ENCODE measurements around the gene PDGFRA. TPM values are rescaled to one million over a fixed set of nuclear protein-coding genes. Genes with fewer than 3 reads are reported as not detected.

Gene PDGFRA
- polyA plus RNA-seq, 1 donor from 2014 or later, result 0.43 TPM

- TF ChIP-seq RAD21 (conservative IDR thresholded peaks at IDR 0.05) (no peak), POLR2AphosphoS5 (IDR thresholded peaks at IDR 0.05) (no peak), EZH2 (IDR thresholded peaks at IDR 0.05; ENCODE audit: borderline replicate concordance, insufficient read depth, low read length, poor library complexity, severe bottlenecking) (no peak), TAF1 (IDR thresholded peaks at IDR 0.05; ENCODE audit: low read depth) (no peak), EP300 (conservative IDR thresholded peaks at IDR 0.05; ENCODE audit: poor library complexity, severe bottlenecking) (no peak), MXI1 (conservative IDR thresholded peaks at IDR 0.05; ENCODE audit: poor library complexity, severe bottlenecking) (no peak), REST (IDR thresholded peaks at IDR 0.05; ENCODE audit: borderline replicate concordance) (no peak), SMC3 (conservative IDR thresholded peaks at IDR 0.05; ENCODE audit: poor library complexity) (no peak)
- TF ChIP-seq, protein P1, sequence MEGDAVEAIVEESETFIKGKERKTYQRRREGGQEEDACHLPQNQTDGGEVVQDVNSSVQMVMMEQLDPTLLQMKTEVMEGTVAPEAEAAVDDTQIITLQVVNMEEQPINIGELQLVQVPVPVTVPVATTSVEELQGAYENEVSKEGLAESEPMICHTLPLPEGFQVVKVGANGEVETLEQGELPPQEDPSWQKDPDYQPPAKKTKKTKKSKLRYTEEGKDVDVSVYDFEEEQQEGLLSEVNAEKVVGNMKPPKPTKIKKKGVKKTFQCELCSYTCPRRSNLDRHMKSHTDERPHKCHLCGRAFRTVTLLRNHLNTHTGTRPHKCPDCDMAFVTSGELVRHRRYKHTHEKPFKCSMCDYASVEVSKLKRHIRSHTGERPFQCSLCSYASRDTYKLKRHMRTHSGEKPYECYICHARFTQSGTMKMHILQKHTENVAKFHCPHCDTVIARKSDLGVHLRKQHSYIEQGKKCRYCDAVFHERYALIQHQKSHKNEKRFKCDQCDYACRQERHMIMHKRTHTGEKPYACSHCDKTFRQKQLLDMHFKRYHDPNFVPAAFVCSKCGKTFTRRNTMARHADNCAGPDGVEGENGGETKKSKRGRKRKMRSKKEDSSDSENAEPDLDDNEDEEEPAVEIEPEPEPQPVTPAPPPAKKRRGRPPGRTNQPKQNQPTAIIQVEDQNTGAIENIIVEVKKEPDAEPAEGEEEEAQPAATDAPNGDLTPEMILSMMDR (IDR thresholded peaks at IDR 0.05; ENCODE audit: poor library complexity, severe bottlenecking), result no peak
- Histone ChIP-seq H4K20me1 (ENCODE audit: insufficient read depth) (no peaks in the 10 kb centered on the region), H3F3A (ENCODE audit: insufficient read depth, low read length, poor library complexity, severe bottlenecking) (no peaks in the 10 kb centered on the region), H3K36me3 (ENCODE audit: insufficient read depth, low read length) (no peaks in the 10 kb centered on the region), H3K9me3 (ENCODE audit: low read length) (no peaks in the 10 kb centered on the region), H2AFZ (ENCODE audit: low read depth, low read length) (no peak overlapping the region), H3K4me2 (ENCODE audit: low read length) (no peak overlapping the region), H3K9ac (ENCODE audit: low read length) (no peak overlapping the region), H3K27ac (ENCODE audit: low read length) (no peak overlapping the region), H3K9me2 (ENCODE audit: insufficient read depth, low read length) (no peaks in the 10 kb centered on the region), H3K79me2 (replicated peaks; ENCODE audit: insufficient read depth, low read length) (no peaks in the 10 kb centered on the region), H3K27me3 (ENCODE audit: insufficient read depth, low read depth, low read length) (no peaks in the 10 kb centered on the region), H3K4me3 (ENCODE audit: low read length) (no peak overlapping the region)
Observed at GRCh38 chr4:54317690-54318089, 88.6 kb downstream of the PDGFRA start.

GRCh38 chr4:54318904-54319303 is 89.8 kb downstream of the PDGFRA start:
- no peaks in the 10 kb centered on the region for H3F3A ChIP-seq (ENCODE audit: insufficient read depth, low read length, poor library complexity, severe bottlenecking)
- no peak overlapping the region for H3K4me3 ChIP-seq (ENCODE audit: low read length)
- H3K36me3 ChIP-seq (ENCODE audit: insufficient read depth, low read length), result no peaks in the 10 kb centered on the region
- H3K9me2 ChIP-seq (ENCODE audit: insufficient read depth, low read length), result no peaks in the 10 kb centered on the region
- H3K27ac ChIP-seq (ENCODE audit: low read length), result no peak overlapping the region
- H3K79me2 ChIP-seq (replicated peaks; ENCODE audit: insufficient read depth, low read length), result no peaks in the 10 kb centered on the region
- H3K9ac ChIP-seq (ENCODE audit: low read length), result no peak overlapping the region
- no peaks in the 10 kb centered on the region for H3K9me3 ChIP-seq (ENCODE audit: low read length)
- H3K27me3 ChIP-seq (ENCODE audit: insufficient read depth, low read depth, low read length), result no peaks in the 10 kb centered on the region
- H3K4me2 ChIP-seq (ENCODE audit: low read length), result no peak overlapping the region
- TF ChIP-seq EP300 (conservative IDR thresholded peaks at IDR 0.05; ENCODE audit: poor library complexity, severe bottlenecking) (no peak), RAD21 (conservative IDR thresholded peaks at IDR 0.05) (peak; percentile 60), TAF1 (IDR thresholded peaks at IDR 0.05; ENCODE audit: low read depth) (no peak), EZH2 (IDR thresholded peaks at IDR 0.05; ENCODE audit: borderline replicate concordance, insufficient read depth, low read length, poor library complexity, severe bottlenecking) (no peak), POLR2AphosphoS5 (IDR thresholded peaks at IDR 0.05) (no peak), SMC3 (conservative IDR thresholded peaks at IDR 0.05; ENCODE audit: poor library complexity) (peak; percentile 57), REST (IDR thresholded peaks at IDR 0.05; ENCODE audit: borderline replicate concordance) (no peak), MXI1 (conservative IDR thresholded peaks at IDR 0.05; ENCODE audit: poor library complexity, severe bottlenecking) (no peak)
- TF ChIP-seq, protein P1 (IDR thresholded peaks at IDR 0.05; ENCODE audit: poor library complexity, severe bottlenecking), result peak; percentile 63
- no peaks in the 10 kb centered on the region for H4K20me1 ChIP-seq (ENCODE audit: insufficient read depth)
- no peak overlapping the region for H2AFZ ChIP-seq (ENCODE audit: low read depth, low read length)

Data from neural cell (in vitro differentiated cells).